ENCODE data around the gene RUBCN.

- TF ChIP-seq SP1 (IDR thresholded peaks at IDR 0.05) (no peak), SP1 (CRISPR knock-in tag; IDR thresholded peaks at IDR 0.05) (no peak)
- TF ChIP-seq, protein P1, sequence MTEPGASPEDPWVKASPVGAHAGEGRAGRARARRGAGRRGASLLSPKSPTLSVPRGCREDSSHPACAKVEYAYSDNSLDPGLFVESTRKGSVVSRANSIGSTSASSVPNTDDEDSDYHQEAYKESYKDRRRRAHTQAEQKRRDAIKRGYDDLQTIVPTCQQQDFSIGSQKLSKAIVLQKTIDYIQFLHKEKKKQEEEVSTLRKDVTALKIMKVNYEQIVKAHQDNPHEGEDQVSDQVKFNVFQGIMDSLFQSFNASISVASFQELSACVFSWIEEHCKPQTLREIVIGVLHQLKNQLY (CRISPR knock-in tag; IDR thresholded peaks at IDR 0.05), result no peak
These were observed 61.2 kb downstream of the RUBCN start for GRCh38 chr3:197675563-197675860.
